Endothelial cell of umbilical vein (primary cell): ENCODE data around the gene BTG2. TPM values are rescaled to one million over a fixed set of nuclear protein-coding genes. Genes with fewer than 3 reads are reported as not detected.

Experiments
- BruUV-seq: library from RNA; stranded (reverse); fragments of 400-500 nt; replicated peaks from 2 replicates; lab custom pipeline; 2021; lab: Mats Ljungman, UMichigan
- CTCF ChIA-PET: fragments of 300-600, 350-600 bp; sonication (Branson Sonifier 250); formaldehyde crosslinking; loops from one replicate; lab custom pipeline; 2021; ENCODE audit warnings: antibody characterized with exemption, inconsistent platforms; lab: Charles Lee
- POLR2A ChIA-PET: fragments of 300-600, 350-600 bp; sonication (Branson Sonifier 250); formaldehyde crosslinking; loops from one replicate; lab custom pipeline; 2021; ENCODE audit warnings: antibody characterized with exemption, inconsistent platforms; lab: Charles Lee
- DNase-seq: peaks from one replicate; pipeline ENCODE4 v3.0.0-alpha.2; 2011; ENCODE audit warnings: low read depth, low spot score
- FAIRE-seq: peaks from 2 replicates; lab custom pipeline; 2011; peaks lifted over from hg19 to GRCh38; lab: Jason Lieb, UNC
- H2AFZ ChIP-seq: 2 replicates; pipeline ENCODE4 v1.6.0; 2012; ENCODE audit warnings: low read depth, low read length, control low read depth, inconsistent platforms
- H3K27ac ChIP-seq: 2 replicates; pipeline ENCODE4 v1.5.1; 2011; ENCODE audit warnings: low read depth, mild to moderate bottlenecking, control low read depth, low read length, moderate library complexity; ENCODE audit not compliant: insufficient read depth
- H3K27me3 ChIP-seq, 2 experiments: 2 replicates each; pipeline versions ENCODE4 v1.6.0 to v1.6.1; 2011; ENCODE audit warnings: low read length in 2 of 2, mixed read lengths in 1 of 2; ENCODE audit not compliant: control insufficient read depth in 2 of 2, insufficient read depth in 2 of 2
- H3K36me3 ChIP-seq, 2 experiments: 2 replicates in 1 of 2; 3 replicates in 1 of 2; pipeline ENCODE4 v1.5.1; 2011; ENCODE audit warnings: low read length in 2 of 2, mild to moderate bottlenecking in 1 of 2, moderate library complexity in 1 of 2; ENCODE audit not compliant: control insufficient read depth in 2 of 2, insufficient read depth in 2 of 2; ENCODE audit errors: extremely low read depth in 1 of 2
- H3K4me1 ChIP-seq: 3 replicates; pipeline ENCODE4 v1.5.1; 2011; ENCODE audit warnings: mild to moderate bottlenecking, low read length; ENCODE audit not compliant: control insufficient read depth, insufficient read depth; ENCODE audit errors: extremely low read depth
- H3K4me2 ChIP-seq: 2 replicates; pipeline ENCODE4 v1.6.1; 2011; ENCODE audit warnings: low read length, control low read depth, mixed read lengths; ENCODE audit not compliant: insufficient read depth
- H3K4me3 ChIP-seq, 3 experiments: fragments of 200-600 bp in 1 of 3; sonication (generic), shearing (Covaris generic) in 1 of 3; replicated peaks in 1 of 3; 2 replicates each; pipeline ENCODE4 v1.5.1; 2011 to 2016; ENCODE audit warnings: control low read depth in 3 of 3, low read length in 3 of 3, mild to moderate bottlenecking in 2 of 3, inconsistent platforms in 1 of 3, low read depth in 1 of 3, moderate library complexity in 1 of 3; ENCODE audit not compliant: insufficient read depth in 1 of 3
- H3K79me2 ChIP-seq: 2 replicates; pipeline ENCODE4 v1.6.0; 2012; ENCODE audit warnings: low read length, inconsistent platforms; ENCODE audit not compliant: control insufficient read depth, insufficient read depth
- H3K9ac ChIP-seq: replicated peaks from 2 replicates; pipeline ENCODE3; 2011; ENCODE audit warnings: low read length, control low read depth; ENCODE audit not compliant: insufficient read depth; ENCODE audit errors: extremely low read depth
- H3K9me1 ChIP-seq: replicated peaks from 3 replicates; pipeline ENCODE4 v1.6.0; 2011; ENCODE audit warnings: mild to moderate bottlenecking, low read length; ENCODE audit not compliant: control insufficient read depth, insufficient read depth; ENCODE audit errors: extremely low read depth
- H3K9me3 ChIP-seq: replicated peaks from 2 replicates; pipeline ENCODE4 v1.5.1; 2012; ENCODE audit warnings: low read length, inconsistent platforms; ENCODE audit not compliant: control insufficient read depth, insufficient read depth
- H4K20me1 ChIP-seq: replicated peaks from 2 replicates; pipeline ENCODE3; 2011; ENCODE audit warnings: mild to moderate bottlenecking, low read length; ENCODE audit not compliant: control insufficient read depth, insufficient read depth; ENCODE audit errors: extremely low read depth
- EZH2 ChIP-seq: IDR thresholded peaks from 2 replicates; pipeline ENCODE4 v1.6.1; 2012; ENCODE audit warnings: borderline replicate concordance, low read depth, mild to moderate bottlenecking, moderate library complexity, low read length, inconsistent platforms; ENCODE audit not compliant: severe bottlenecking
- FOS ChIP-seq: IDR thresholded peaks from 2 replicates; pipeline ENCODE4 v1.6.1; 2011; ENCODE audit warnings: mild to moderate bottlenecking, low read length, moderate library complexity, borderline replicate concordance; ENCODE audit not compliant: insufficient read depth
- GATA2 ChIP-seq: IDR thresholded peaks from 2 replicates; pipeline ENCODE4 v1.7.0; 2011; ENCODE audit warnings: low read depth, mild to moderate bottlenecking, moderate library complexity, mixed read lengths, low read length; ENCODE audit not compliant: insufficient read length, insufficient read depth
- JUN ChIP-seq: IDR thresholded peaks from 2 replicates; pipeline ENCODE4 v1.6.1; 2011; ENCODE audit warnings: borderline replicate concordance, low read depth; ENCODE audit not compliant: insufficient read length, insufficient read depth
- MYC ChIP-seq: IDR thresholded peaks from one replicate; pipeline ENCODE4 v1.6.1; 2011; ENCODE audit warnings: mild to moderate bottlenecking, low read depth, low read length
- POLR2A ChIP-seq: IDR thresholded peaks from 2 replicates; pipeline ENCODE4 v1.6.1; 2012; ENCODE audit warnings: low read depth, mild to moderate bottlenecking, control low read depth, low read length
- POLR2AphosphoS5 ChIP-seq: IDR thresholded peaks from 2 replicates; pipeline ENCODE4 v1.6.1; 2012; ENCODE audit warnings: low read depth, mild to moderate bottlenecking, control low read depth, low read length, moderate library complexity; ENCODE audit not compliant: insufficient read depth
- dilution Hi-C: fragments of 300-500 bp; cut with MboI; formaldehyde crosslinking; loops from one replicate; pipeline ENCODE4 v1.15.0; 2019; ENCODE audit warnings: low sequenced_read_pairs; ENCODE audit not compliant: extremely low pct_ligation_motif_present
- intact Hi-C: fragments of 100-400 bp; cut with micrococcal nuclease; formaldehyde crosslinking; loops from one replicate; pipeline ENCODE4 v1.10.0; 2022
- polyA plus RNA-seq, 4 experiments: library from polyadenylated mRNA; depleted of rRNA in 3 of 4; stranded (reverse) in 3 of 4; unstranded in 1 of 4; fragments of >200 nt; gene quantifications; 2 replicates each; pipeline versions ENCODE4 v1.2.1 to v1.2.3, GENCODE V29; 2011 to 2012; ENCODE audit warnings: missing spikeins in 1 of 4
- total RNA-seq: library from RNA; stranded (reverse); gene quantifications from 2 replicates; pipeline ENCODE4 v1.2.3, GENCODE V29; 2021
- TF ChIP-seq, protein P1 (sequence below), 2 donors: IDR thresholded peaks; 1 replicate in 1 of 2; 2 replicates in 1 of 2; pipeline ENCODE4 v1.5.1; 2011; ENCODE audit warnings: low read length in 2 of 2, mild to moderate bottlenecking in 2 of 2, moderate library complexity in 2 of 2, control low read depth in 1 of 2, inconsistent platforms in 1 of 2, low read depth in 1 of 2; ENCODE audit not compliant: insufficient read depth in 1 of 2; ENCODE audit errors: extremely low read depth in 1 of 2
- TF ChIP-seq, protein P2 (sequence below): IDR thresholded peaks from 2 replicates; pipeline ENCODE4 v1.6.1; 2011; ENCODE audit not compliant: insufficient read depth, insufficient read length

The BTG2 gene
- total and polyA plus RNA-seq, 2 donors (not counting 3 experiments of a cell fraction or from before 2014, with no cell fraction given): 35.6 to 50.1 TPM

DNA sequence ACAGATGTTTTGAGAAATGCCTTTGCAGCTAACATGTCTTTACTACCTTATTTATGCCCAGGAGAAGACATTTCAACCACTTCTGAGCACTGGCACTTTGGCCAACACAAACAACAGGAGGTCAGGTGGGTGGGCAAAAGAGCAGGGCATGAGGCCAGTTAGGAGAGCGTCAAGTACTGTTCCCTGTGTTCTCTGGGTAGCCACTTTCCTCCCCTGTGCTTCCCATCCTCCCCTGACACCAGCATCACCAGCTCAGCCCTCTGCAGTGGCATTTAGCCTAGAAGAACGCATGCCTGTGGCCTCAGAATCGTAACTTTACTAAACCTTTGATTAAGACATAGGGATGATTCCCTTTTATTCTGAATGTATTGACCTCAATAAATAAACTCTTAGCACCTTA is 18.3 kb downstream of the BTG2 start:
- FAIRE-seq: no peak
- CTCF ChIA-PET: interaction anchor here (4.7 to 30.6 kb wide), 3 partner anchors 14 to 51 kb away, joined by 60 to 1014 read pairs (median 81); no protein-coding TSS in a partner anchor
- BruUV-seq: no TSS peak
- Histone ChIP-seq H3K27ac (no peak overlapping the region), H4K20me1 (no peaks in the 10 kb centered on the region), H3K4me1 (peaks cover 31% of the 10 kb centered on the region), H3K36me3 (no peaks in the 10 kb centered on the region), H3K9ac (no peak overlapping the region), H3K79me2 (no peaks in the 10 kb centered on the region), H3K27me3 (peaks cover 3 to 23% of the 10 kb centered on the region in 2 experiments), H3K9me3 (no peaks in the 10 kb centered on the region), H3K4me3 (no peak overlapping the region), H3K9me1 (no peaks in the 10 kb centered on the region), H2AFZ (no peak overlapping the region), H3K4me2 (no peak overlapping the region)
- intact Hi-C loops: loop anchor here (10.0 kb wide), 1 partner anchor 289 kb away; no protein-coding TSS in a partner anchor
- dilution Hi-C loops: no loop called here
- POLR2A ChIA-PET: interaction anchor here (8.6 kb wide), 1 partner anchor 17 kb away, joined by 115 read pairs; the partner anchor contains the start of gene BTG2
- DNase-seq: no peak
- TF ChIP-seq, protein P1, sequence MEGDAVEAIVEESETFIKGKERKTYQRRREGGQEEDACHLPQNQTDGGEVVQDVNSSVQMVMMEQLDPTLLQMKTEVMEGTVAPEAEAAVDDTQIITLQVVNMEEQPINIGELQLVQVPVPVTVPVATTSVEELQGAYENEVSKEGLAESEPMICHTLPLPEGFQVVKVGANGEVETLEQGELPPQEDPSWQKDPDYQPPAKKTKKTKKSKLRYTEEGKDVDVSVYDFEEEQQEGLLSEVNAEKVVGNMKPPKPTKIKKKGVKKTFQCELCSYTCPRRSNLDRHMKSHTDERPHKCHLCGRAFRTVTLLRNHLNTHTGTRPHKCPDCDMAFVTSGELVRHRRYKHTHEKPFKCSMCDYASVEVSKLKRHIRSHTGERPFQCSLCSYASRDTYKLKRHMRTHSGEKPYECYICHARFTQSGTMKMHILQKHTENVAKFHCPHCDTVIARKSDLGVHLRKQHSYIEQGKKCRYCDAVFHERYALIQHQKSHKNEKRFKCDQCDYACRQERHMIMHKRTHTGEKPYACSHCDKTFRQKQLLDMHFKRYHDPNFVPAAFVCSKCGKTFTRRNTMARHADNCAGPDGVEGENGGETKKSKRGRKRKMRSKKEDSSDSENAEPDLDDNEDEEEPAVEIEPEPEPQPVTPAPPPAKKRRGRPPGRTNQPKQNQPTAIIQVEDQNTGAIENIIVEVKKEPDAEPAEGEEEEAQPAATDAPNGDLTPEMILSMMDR (IDR thresholded peaks at IDR 0.05; ENCODE audit: extremely low read depth in 1 of 2, insufficient read depth in 1 of 2, low read depth in 1 of 2, low read length in 2 of 2): no peak
- TF ChIP-seq EZH2 (no peak), MYC (no peak), POLR2AphosphoS5 (no peak), JUN (no peak), POLR2A (no peak), GATA2 (no peak), FOS (no peak)
- TF ChIP-seq, protein P2, sequence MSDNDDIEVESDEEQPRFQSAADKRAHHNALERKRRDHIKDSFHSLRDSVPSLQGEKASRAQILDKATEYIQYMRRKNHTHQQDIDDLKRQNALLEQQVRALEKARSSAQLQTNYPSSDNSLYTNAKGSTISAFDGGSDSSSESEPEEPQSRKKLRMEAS: no peak
